GM23338 (cell line): ENCODE measurements around the gene CD3G. TPM values are rescaled to one million over a fixed set of nuclear protein-coding genes. Genes with fewer than 3 reads are reported as not detected.

Experiments
- ATAC-seq: fragments of 200-7000 bp; cut with Tn5 transposase; 3 replicates; pipeline ENCODE4 v1.9.1; 2020
- DNase-seq: peaks from one replicate; pipeline ENCODE4 v3.0.0-alpha.2; 2015; ENCODE audit warnings: low spot score
- H2AFZ ChIP-seq: fragments of 200-600 bp; sonication (generic); 2 replicates; pipeline ENCODE4 v1.8.0; 2016; ENCODE audit warnings: antibody characterized with exemption, mild to moderate bottlenecking, moderate library complexity
- H3F3A ChIP-seq: fragments of 200-600 bp; sonication (generic); replicated peaks from 2 replicates; pipeline ENCODE4 v1.8.0; 2017; ENCODE audit warnings: antibody characterized with exemption, mixed run types, low read depth
- H3K27ac ChIP-seq: fragments of 200-600 bp; sonication (generic); 2 replicates; pipeline ENCODE4 v1.6.1; 2016; ENCODE audit warnings: low read depth
- H3K27me3 ChIP-seq: fragments of 200-600 bp; sonication (generic); 2 replicates; pipeline ENCODE4 v1.8.0; 2016; ENCODE audit warnings: mild to moderate bottlenecking, mixed run types, moderate library complexity; ENCODE audit not compliant: insufficient read depth
- H3K36me3 ChIP-seq: fragments of 200-600 bp; sonication (generic); 2 replicates; pipeline ENCODE4 v1.8.0; 2016; ENCODE audit warnings: mild to moderate bottlenecking; ENCODE audit not compliant: insufficient read depth
- H3K4me1 ChIP-seq: fragments of 200-600 bp; sonication (generic); 2 replicates; pipeline ENCODE4 v1.8.0; 2016; ENCODE audit warnings: mild to moderate bottlenecking, moderate library complexity; ENCODE audit not compliant: insufficient read depth
- H3K4me2 ChIP-seq: fragments of 200-600 bp; sonication (generic); 2 replicates; pipeline ENCODE4 v1.7.1; 2017; ENCODE audit warnings: mixed run types
- H3K4me3 ChIP-seq: fragments of 200-600 bp; sonication (generic); 2 replicates; pipeline ENCODE4 v1.6.1; 2016; ENCODE audit warnings: mixed run types
- H3K79me2 ChIP-seq: fragments of 200-600 bp; sonication (generic); replicated peaks from 2 replicates; pipeline ENCODE4 v1.8.0; 2017; ENCODE audit warnings: mild to moderate bottlenecking; ENCODE audit not compliant: insufficient read depth
- H3K9me2 ChIP-seq: fragments of 200-600 bp; sonication (generic); 2 replicates; pipeline ENCODE4 v1.8.0; 2017; ENCODE audit not compliant: insufficient read depth
- H4K20me1 ChIP-seq: fragments of 200-600 bp; sonication (generic); replicated peaks from 2 replicates; pipeline ENCODE4 v1.8.0; 2017; ENCODE audit warnings: mild to moderate bottlenecking; ENCODE audit not compliant: insufficient read depth
- H3K27ac Mint-ChIP-seq: 2 replicates; pipeline ENCODE4 v1.8.0; 2020; ENCODE audit warnings: inconsistent platforms, mild to moderate bottlenecking, moderate library complexity, mixed read lengths
- H3K27me3 Mint-ChIP-seq: 3 replicates; pipeline ENCODE4 v1.8.0; 2022; ENCODE audit warnings: low read depth, mild to moderate bottlenecking, moderate library complexity, mixed read lengths, inconsistent platforms; ENCODE audit not compliant: insufficient read depth, poor library complexity
- H3K36me3 Mint-ChIP-seq: 3 replicates; pipeline ENCODE4 v1.8.0; 2021; ENCODE audit warnings: low read depth, mild to moderate bottlenecking, inconsistent platforms, moderate library complexity, mixed read lengths
- H3K4me1 Mint-ChIP-seq: 3 replicates; pipeline ENCODE4 v1.8.0; 2020; ENCODE audit warnings: mild to moderate bottlenecking, inconsistent platforms, mixed read lengths
- H3K4me3 Mint-ChIP-seq: 3 replicates; pipeline ENCODE4 v1.8.0; 2021; ENCODE audit warnings: moderate library complexity, mild to moderate bottlenecking, inconsistent platforms, mixed read lengths
- H3K9me3 Mint-ChIP-seq: 3 replicates; pipeline ENCODE4 v1.8.0; 2020; ENCODE audit warnings: moderate library complexity, mild to moderate bottlenecking, inconsistent platforms, mixed read lengths
- CREB1 ChIP-seq: fragments of 250-450 bp; sonication (Bioruptor Pico); IDR thresholded peaks from 2 replicates; pipeline ENCODE4 v1.5.0; 2020; ENCODE audit warnings: low read depth, mild to moderate bottlenecking, moderate library complexity
- ETS1 ChIP-seq: IDR thresholded peaks from 2 replicates; pipeline ENCODE4 v1.6.1; 2016; ENCODE audit warnings: antibody characterized with exemption
- EZH2 ChIP-seq: fragments of 200-600 bp; sonication (generic); IDR thresholded peaks from one replicate; pipeline ENCODE4 v1.8.0; 2017; ENCODE audit warnings: antibody characterized with exemption, mild to moderate bottlenecking, low read depth; ENCODE audit not compliant: unreplicated experiment
- EZH2phosphoT487 ChIP-seq: fragments of 200-600 bp; sonication (generic); IDR thresholded peaks from one replicate; pipeline ENCODE4 v1.8.1; 2018; ENCODE audit warnings: antibody characterized with exemption; ENCODE audit not compliant: unreplicated experiment
- JUNB ChIP-seq: IDR thresholded peaks from one replicate; pipeline ENCODE4 v1.6.1; 2016; ENCODE audit warnings: antibody characterized with exemption; ENCODE audit not compliant: unreplicated experiment
- NANOG ChIP-seq: IDR thresholded peaks from 2 replicates; pipeline ENCODE4 v1.6.1; 2016; ENCODE audit warnings: antibody characterized with exemption, borderline replicate concordance
- POLR2AphosphoS5 ChIP-seq: IDR thresholded peaks from 2 replicates; pipeline ENCODE4 v1.6.1; 2016; ENCODE audit warnings: antibody characterized with exemption, low read depth
- REST ChIP-seq: IDR thresholded peaks from one replicate; pipeline ENCODE4 v1.6.1; 2018; ENCODE audit warnings: antibody characterized with exemption; ENCODE audit not compliant: unreplicated experiment
- STAT1 ChIP-seq: IDR thresholded peaks from one replicate; pipeline ENCODE4 v1.6.1; 2016; ENCODE audit warnings: antibody characterized with exemption; ENCODE audit not compliant: unreplicated experiment
- ZNF114 ChIP-seq: fragments of 250-450 bp; sonication (Bioruptor Pico); IDR thresholded peaks from 2 replicates; pipeline ENCODE4 v1.5.0; 2020; ENCODE audit warnings: mild to moderate bottlenecking, moderate library complexity
- ZNF331 ChIP-seq: fragments of 250-450 bp; sonication (Bioruptor Pico); IDR thresholded peaks from 2 replicates; pipeline ENCODE4 v1.5.0; 2020; ENCODE audit warnings: low read depth, mild to moderate bottlenecking, moderate library complexity
- ZNF462 ChIP-seq: fragments of 250-450 bp; sonication (Bioruptor Pico); IDR thresholded peaks from 2 replicates; pipeline ENCODE4 v1.5.0; 2020; ENCODE audit warnings: mild to moderate bottlenecking, moderate library complexity
- polyA plus RNA-seq: library from polyadenylated mRNA; unstranded; fragments of >200 nt; fragmentation: Nextera tagmentation; extraction: Ambion mirVana; gene quantifications from 2 replicates; pipeline ENCODE4 v1.2.1, GENCODE V29; 2016
- total RNA-seq: library from RNA; depleted of rRNA; stranded (reverse); fragments of >200 nt; shearing (Covaris generic); gene quantifications from 2 replicates; pipeline ENCODE4 v1.2.3, GENCODE V29; 2014
- TF ChIP-seq, protein P1 (sequence below), 2 experiments: fragments of 200-600 bp in 1 of 2; sonication (generic) in 1 of 2; conservative IDR thresholded peaks; 2 replicates each; pipeline versions ENCODE4 v1.5.1 to v1.6.1; 2016 to 2017; ENCODE audit warnings: antibody characterized with exemption in 2 of 2, low read depth in 2 of 2, mild to moderate bottlenecking in 2 of 2, moderate library complexity in 1 of 2

Gene CD3G
- total and polyA plus RNA-seq, 2 experiments from 2014 or later: not detected

GRCh38 chr11:118343248-118343647 is 896 bp upstream of the CD3G start:
- H3K9me3 Mint-ChIP-seq: no peaks in the 10 kb centered on the region; the same call in 2 of the 3 replicates
- TF ChIP-seq, protein P1, sequence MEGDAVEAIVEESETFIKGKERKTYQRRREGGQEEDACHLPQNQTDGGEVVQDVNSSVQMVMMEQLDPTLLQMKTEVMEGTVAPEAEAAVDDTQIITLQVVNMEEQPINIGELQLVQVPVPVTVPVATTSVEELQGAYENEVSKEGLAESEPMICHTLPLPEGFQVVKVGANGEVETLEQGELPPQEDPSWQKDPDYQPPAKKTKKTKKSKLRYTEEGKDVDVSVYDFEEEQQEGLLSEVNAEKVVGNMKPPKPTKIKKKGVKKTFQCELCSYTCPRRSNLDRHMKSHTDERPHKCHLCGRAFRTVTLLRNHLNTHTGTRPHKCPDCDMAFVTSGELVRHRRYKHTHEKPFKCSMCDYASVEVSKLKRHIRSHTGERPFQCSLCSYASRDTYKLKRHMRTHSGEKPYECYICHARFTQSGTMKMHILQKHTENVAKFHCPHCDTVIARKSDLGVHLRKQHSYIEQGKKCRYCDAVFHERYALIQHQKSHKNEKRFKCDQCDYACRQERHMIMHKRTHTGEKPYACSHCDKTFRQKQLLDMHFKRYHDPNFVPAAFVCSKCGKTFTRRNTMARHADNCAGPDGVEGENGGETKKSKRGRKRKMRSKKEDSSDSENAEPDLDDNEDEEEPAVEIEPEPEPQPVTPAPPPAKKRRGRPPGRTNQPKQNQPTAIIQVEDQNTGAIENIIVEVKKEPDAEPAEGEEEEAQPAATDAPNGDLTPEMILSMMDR (conservative IDR thresholded peaks at IDR 0.05; ENCODE audit: low read depth in 2 of 2): no peak
- TF ChIP-seq CREB1 (CRISPR knock-in tag) (no peak), REST (no peak), ZNF114 (CRISPR knock-in tag) (no peak), POLR2AphosphoS5 (no peak), STAT1 (no peak), ETS1 (no peak), EZH2phosphoT487 (no peak), ZNF462 (CRISPR knock-in tag) (no peak), ZNF331 (CRISPR knock-in tag) (no peak), EZH2 (no peak), NANOG (no peak), JUNB (no peak)
- H3K27me3 Mint-ChIP-seq: peaks cover 10% of the 10 kb centered on the region

More at GRCh38 chr11:118343248-118343647, 896 bp upstream of the CD3G start:
- Histone ChIP-seq H3K27me3 (0 out of 2 replicates have a peak, but pooled peaks cover 5% of the 10 kb centered on the region), H3K4me1 (no peaks in the 10 kb centered on the region), H3K79me2 (no peaks in the 10 kb centered on the region), H2AFZ (no peak overlapping the region), H3K4me2 (no peak overlapping the region), H3K36me3 (no peaks in the 10 kb centered on the region), H4K20me1 (no peaks in the 10 kb centered on the region), H3K9me2 (no peaks in the 10 kb centered on the region), H3K27ac (no peak overlapping the region), H3K4me3 (no peak overlapping the region), H3F3A (no peaks in the 10 kb centered on the region)
- DNase-seq: no peak
- no peaks in the 10 kb centered on the region for H3K36me3 Mint-ChIP-seq
- H3K4me1 Mint-ChIP-seq: no peaks in the 10 kb centered on the region
- ATAC-seq: no peak
- H3K27ac Mint-ChIP-seq: no peak overlapping the region
- no peak overlapping the region for H3K4me3 Mint-ChIP-seq
